ENCODE results near the gene TRPV4.

Gene TRPV4

GRCh38 chr12:109767991-109768900 lies 65.0 kb downstream of the TRPV4 start:
- TF ChIP-seq, protein P1, sequence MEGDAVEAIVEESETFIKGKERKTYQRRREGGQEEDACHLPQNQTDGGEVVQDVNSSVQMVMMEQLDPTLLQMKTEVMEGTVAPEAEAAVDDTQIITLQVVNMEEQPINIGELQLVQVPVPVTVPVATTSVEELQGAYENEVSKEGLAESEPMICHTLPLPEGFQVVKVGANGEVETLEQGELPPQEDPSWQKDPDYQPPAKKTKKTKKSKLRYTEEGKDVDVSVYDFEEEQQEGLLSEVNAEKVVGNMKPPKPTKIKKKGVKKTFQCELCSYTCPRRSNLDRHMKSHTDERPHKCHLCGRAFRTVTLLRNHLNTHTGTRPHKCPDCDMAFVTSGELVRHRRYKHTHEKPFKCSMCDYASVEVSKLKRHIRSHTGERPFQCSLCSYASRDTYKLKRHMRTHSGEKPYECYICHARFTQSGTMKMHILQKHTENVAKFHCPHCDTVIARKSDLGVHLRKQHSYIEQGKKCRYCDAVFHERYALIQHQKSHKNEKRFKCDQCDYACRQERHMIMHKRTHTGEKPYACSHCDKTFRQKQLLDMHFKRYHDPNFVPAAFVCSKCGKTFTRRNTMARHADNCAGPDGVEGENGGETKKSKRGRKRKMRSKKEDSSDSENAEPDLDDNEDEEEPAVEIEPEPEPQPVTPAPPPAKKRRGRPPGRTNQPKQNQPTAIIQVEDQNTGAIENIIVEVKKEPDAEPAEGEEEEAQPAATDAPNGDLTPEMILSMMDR (conservative IDR thresholded peaks at IDR 0.05): no peak
- no peak overlapping the region for H3K27ac ChIP-seq

DNA sequence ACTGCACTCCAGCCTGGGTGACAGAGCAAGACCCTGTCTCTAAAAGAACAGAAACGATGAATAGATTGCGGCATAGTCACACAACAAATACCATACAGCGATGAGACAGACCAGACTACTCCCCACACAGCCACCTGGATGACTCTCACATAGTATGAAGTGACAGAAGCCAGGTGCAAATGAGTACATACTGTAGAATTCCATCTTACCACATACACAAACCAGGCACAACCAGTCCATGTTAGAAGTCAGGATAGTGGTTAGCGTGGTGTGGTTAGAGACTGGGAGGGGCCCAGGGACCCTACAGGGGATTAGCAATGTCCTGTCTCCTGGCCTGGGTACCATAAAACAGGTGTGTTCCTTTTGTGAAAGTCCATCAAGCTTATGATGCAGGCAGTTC lies 65.7 kb downstream of the TRPV4 start:
- TF ChIP-seq, protein P1 (conservative IDR thresholded peaks at IDR 0.05): no peak
- no peak overlapping the region for H3K27ac ChIP-seq

DNA sequence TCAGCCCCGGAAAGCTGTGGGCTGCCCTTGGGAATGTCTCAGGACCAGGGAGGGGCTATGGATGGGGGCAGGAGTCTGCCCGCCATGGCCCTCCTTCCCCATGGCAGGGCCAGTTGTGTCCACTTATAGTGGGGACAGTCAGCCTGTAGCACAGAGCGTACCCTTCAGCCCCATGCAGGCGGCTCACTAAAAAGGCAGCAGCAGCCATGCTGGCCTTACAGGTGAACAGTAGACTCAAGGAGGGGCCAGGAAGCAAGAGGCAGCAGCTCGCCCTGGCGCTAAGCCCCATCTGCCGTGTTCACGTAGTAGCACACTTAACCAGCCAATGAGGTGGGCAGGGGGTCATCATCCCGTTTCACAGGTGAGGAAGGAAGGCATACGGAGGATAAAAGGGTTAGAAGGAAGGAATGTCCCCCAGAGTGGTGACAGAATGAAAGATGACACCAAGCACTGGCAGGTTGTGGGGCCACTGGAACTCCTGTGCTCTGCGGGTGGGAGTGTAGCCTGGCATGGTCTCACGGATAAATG lies 66.9 kb downstream of the TRPV4 start:
- TF ChIP-seq, protein P1 (conservative IDR thresholded peaks at IDR 0.05): no peak
- H3K27ac ChIP-seq: no peak overlapping the region

GRCh38 chr12:109765446-109765810 lies 67.8 kb downstream of the TRPV4 start:
- no peak overlapping the region for H3K27ac ChIP-seq
- TF ChIP-seq, protein P1 (conservative IDR thresholded peaks at IDR 0.05): no peak

- H3K27ac ChIP-seq: no peak overlapping the region
- TF ChIP-seq, protein P1 (conservative IDR thresholded peaks at IDR 0.05): no peak
Observed at GRCh38 chr12:109764776-109765445, 68.3 kb downstream of the TRPV4 start.

DNA sequence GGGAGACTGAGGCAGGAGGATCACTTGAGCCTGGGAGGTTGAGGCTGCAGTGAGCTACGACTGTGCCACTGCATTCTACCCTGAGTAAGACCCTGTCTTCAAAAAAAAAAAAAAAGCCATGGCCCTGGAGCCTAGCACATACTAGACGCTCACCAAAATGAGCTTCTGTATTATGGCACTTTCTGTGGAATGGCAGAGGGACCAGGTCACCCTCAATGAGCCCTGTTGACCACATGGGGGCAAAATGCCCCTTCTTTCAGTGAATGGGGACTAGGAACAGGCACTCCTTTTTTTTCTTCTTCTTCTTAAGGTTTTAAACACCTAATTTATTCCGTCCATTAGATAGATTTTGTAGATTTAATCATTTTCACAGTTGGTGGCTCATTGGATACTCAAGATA lies 69.1 kb downstream of the TRPV4 start:
- TF ChIP-seq, protein P1 (conservative IDR thresholded peaks at IDR 0.05): no peak; the same call in 1 of the 2 replicates
- no peak overlapping the region for H3K27ac ChIP-seq

- TF ChIP-seq, protein P1 (conservative IDR thresholded peaks at IDR 0.05): no peak
- no peak overlapping the region for H3K27ac ChIP-seq
Observed at GRCh38 chr12:109763201-109763841, 69.9 kb downstream of the TRPV4 start.
